SK-N-SH (cell line): Measurements from ENCODE around the gene RBM20. TPM values are rescaled to one million over a fixed set of nuclear protein-coding genes. Genes with fewer than 3 reads are reported as not detected.

Source experiments
- CTCF ChIA-PET: fragments of 300-600, 350-600 bp; formaldehyde crosslinking; extraction: SDS; loops from one replicate; lab custom pipeline; 2021; lab: Yijun Ruan, JAX
- POLR2A ChIA-PET: fragments of 350-600 bp; sonication (Branson Sonifier 250); formaldehyde crosslinking; extraction: SDS; loops from one replicate; lab custom pipeline; 2020; ENCODE audit warnings: antibody characterized with exemption, inconsistent platforms; lab: Yijun Ruan, JAX
- DNase-seq: peaks from one replicate; pipeline ENCODE4 v3.0.0; 2012
- H2AFZ ChIP-seq: fragments of 200-600 bp; sonication (generic); 2 replicates; pipeline ENCODE4 v1.8.1; 2016; ENCODE audit warnings: antibody characterized with exemption, mild to moderate bottlenecking, low read depth
- H3F3A ChIP-seq: fragments of 200-600 bp; sonication (generic); replicated peaks from 2 replicates; pipeline ENCODE3; 2016; ENCODE audit warnings: antibody characterized with exemption, mild to moderate bottlenecking; ENCODE audit not compliant: insufficient read depth
- H3K27ac ChIP-seq, 2 experiments: fragments of 200-500 bp in 1 of 2; fragments of 200-600 bp in 1 of 2; sonication (Bioruptor generic) in 1 of 2; sonication (generic), shearing (Covaris generic) in 1 of 2; 2 replicates each; pipeline versions ENCODE4 v1.5.1 to v1.6.1; 2014 to 2016; ENCODE audit warnings: low read depth in 2 of 2, inconsistent platforms in 1 of 2, low read length in 1 of 2, mild to moderate bottlenecking in 1 of 2, mixed read lengths in 1 of 2
- H3K27me3 ChIP-seq: fragments of 200-600 bp; sonication (generic), shearing (Covaris generic); 2 replicates; pipeline ENCODE4 v1.6.1; 2016; ENCODE audit warnings: mixed run types; ENCODE audit not compliant: insufficient read depth
- H3K36me3 ChIP-seq, 2 experiments: fragments of 200-500 bp in 1 of 2; fragments of 200-600 bp in 1 of 2; sonication (Bioruptor generic) in 1 of 2; sonication (generic) in 1 of 2; replicated peaks in 1 of 2; 2 replicates each; pipeline versions ENCODE3 to v1.5.1; 2014 to 2016; ENCODE audit warnings: low read length in 1 of 2, mild to moderate bottlenecking in 1 of 2; ENCODE audit not compliant: insufficient read depth in 2 of 2, control insufficient read depth in 1 of 2
- H3K4me1 ChIP-seq, 2 experiments: fragments of 200-500 bp in 1 of 2; fragments of 200-600 bp in 1 of 2; sonication (Bioruptor generic) in 1 of 2; sonication (generic), shearing (Covaris generic) in 1 of 2; 2 replicates each; pipeline versions ENCODE4 v1.5.1 to v1.6.1; 2014 to 2016; ENCODE audit warnings: low read depth in 1 of 2, low read length in 1 of 2, mixed run types in 1 of 2; ENCODE audit not compliant: insufficient read depth in 2 of 2, control insufficient read depth in 1 of 2
- H3K4me2 ChIP-seq: fragments of 200-600 bp; sonication (generic), shearing (Covaris generic); 2 replicates; pipeline ENCODE4 v1.6.1; 2017; ENCODE audit warnings: mixed run types
- H3K4me3 ChIP-seq, 2 experiments: fragments of 200-500 bp in 1 of 2; fragments of 200-600 bp in 1 of 2; sonication (Bioruptor generic) in 1 of 2; sonication (generic), shearing (Covaris generic) in 1 of 2; 2 replicates each; pipeline versions ENCODE4 v1.5.1 to v1.8.1; 2014 to 2016; ENCODE audit warnings: low read depth in 2 of 2, inconsistent platforms in 1 of 2, low read length in 1 of 2, mild to moderate bottlenecking in 1 of 2, mixed read lengths in 1 of 2, moderate library complexity in 1 of 2
- H3K79me2 ChIP-seq: fragments of 200-600 bp; sonication (generic); 2 replicates; pipeline ENCODE4 v1.8.1; 2017; ENCODE audit warnings: mild to moderate bottlenecking; ENCODE audit not compliant: insufficient read depth
- H3K9ac ChIP-seq: fragments of 200-600 bp; sonication (generic); 2 replicates; pipeline ENCODE4 v1.6.1; 2017; ENCODE audit warnings: mixed run types
- H3K9me2 ChIP-seq: fragments of 200-600 bp; sonication (generic); 2 replicates; pipeline ENCODE4 v1.6.1; 2017; ENCODE audit warnings: mixed run types
- H3K9me3 ChIP-seq: fragments of 200-600 bp; sonication (generic); 2 replicates; pipeline ENCODE4 v1.6.1; 2017; ENCODE audit warnings: mixed run types, mild to moderate bottlenecking, moderate library complexity
- H4K20me1 ChIP-seq: fragments of 200-600 bp; sonication (generic); 2 replicates; pipeline ENCODE4 v1.6.1; 2017; ENCODE audit warnings: mild to moderate bottlenecking, mixed run types; ENCODE audit not compliant: insufficient read depth
- CHD2 ChIP-seq: fragments of 150-350 bp; IDR thresholded peaks from 2 replicates; pipeline ENCODE4 v1.6.1; 2018; ENCODE audit warnings: low read length; ENCODE audit not compliant: partially characterized antibody
- CTCF ChIP-seq: fragments of 200-600 bp; sonication (generic); IDR thresholded peaks from 2 replicates; pipeline ENCODE4 v1.6.1; 2017; ENCODE audit warnings: antibody characterized with exemption, mild to moderate bottlenecking, moderate library complexity
- EP300 ChIP-seq, 2 experiments: IDR thresholded peaks; 2 replicates each; pipeline versions ENCODE4 v1.4.0 to v1.6.1; 2012; ENCODE audit warnings: borderline replicate concordance in 1 of 2, low read depth in 1 of 2, low read length in 1 of 2
- EZH2phosphoT487 ChIP-seq: fragments of 200-600 bp; sonication (generic); IDR thresholded peaks from 2 replicates; pipeline ENCODE4 v1.6.1; 2017; ENCODE audit warnings: low read depth, mixed run types, mild to moderate bottlenecking, antibody characterized with exemption, moderate library complexity, borderline replicate concordance
- FOSL2 ChIP-seq: IDR thresholded peaks from 2 replicates; pipeline ENCODE4 v1.4.0; 2012; ENCODE audit warnings: low read depth, mild to moderate bottlenecking, moderate library complexity, borderline replicate concordance
- GABPA ChIP-seq: IDR thresholded peaks from 2 replicates; pipeline ENCODE4 v1.4.0; 2012; ENCODE audit warnings: low read depth, mild to moderate bottlenecking
- GATA2 ChIP-seq: sonication (generic); formaldehyde crosslinking; IDR thresholded peaks from 2 replicates; pipeline ENCODE4 v1.5.0; 2020; ENCODE audit warnings: mild to moderate bottlenecking, missing genetic modification reagents
- IRF3 ChIP-seq: fragments of 150-350 bp; IDR thresholded peaks from 2 replicates; pipeline ENCODE4 v1.6.1; 2016; ENCODE audit warnings: mild to moderate bottlenecking, low read depth, low read length
- JUND ChIP-seq: IDR thresholded peaks from 2 replicates; pipeline ENCODE4 v1.4.0; 2012
- MAX ChIP-seq: IDR thresholded peaks from 2 replicates; pipeline ENCODE4 v1.4.0; 2012; ENCODE audit warnings: low read depth
- MEF2A ChIP-seq: IDR thresholded peaks from 2 replicates; pipeline ENCODE4 v1.4.0; 2012; ENCODE audit warnings: low read depth, borderline replicate concordance
- MXI1 ChIP-seq: IDR thresholded peaks from 2 replicates; pipeline ENCODE4 v1.6.1; 2012; ENCODE audit warnings: mild to moderate bottlenecking, low read depth, low read length, improper control_type of control experiment
- NRF1 ChIP-seq: IDR thresholded peaks from 2 replicates; pipeline ENCODE4 v1.6.1; 2012; ENCODE audit warnings: low read depth, mild to moderate bottlenecking, low read length
- RAD21 ChIP-seq: IDR thresholded peaks from 2 replicates; pipeline ENCODE4 v1.6.1; 2012; ENCODE audit warnings: mild to moderate bottlenecking, low read length
- RFX5 ChIP-seq: IDR thresholded peaks from 2 replicates; pipeline ENCODE4 v1.6.1; 2012; ENCODE audit warnings: mild to moderate bottlenecking, improper control_type of control experiment, low read length
- SMC3 ChIP-seq: IDR thresholded peaks from 2 replicates; pipeline ENCODE4 v1.6.1; 2012; ENCODE audit warnings: low read depth, low read length, improper control_type of control experiment
- TAF1 ChIP-seq: IDR thresholded peaks from 2 replicates; pipeline ENCODE4 v1.6.1; 2012; ENCODE audit warnings: low read depth, mild to moderate bottlenecking, low read length, moderate library complexity, borderline replicate concordance
- TCF12 ChIP-seq: IDR thresholded peaks from 2 replicates; pipeline ENCODE4 v1.4.0; 2012
- TEAD4 ChIP-seq: IDR thresholded peaks from 2 replicates; pipeline ENCODE4 v1.4.0; 2012; ENCODE audit warnings: mild to moderate bottlenecking, borderline replicate concordance; ENCODE audit not compliant: insufficient read depth
- USF1 ChIP-seq: IDR thresholded peaks from 2 replicates; pipeline ENCODE4 v1.4.0; 2012; ENCODE audit warnings: low read depth, borderline replicate concordance
- USF2 ChIP-seq: fragments of 150-350 bp; IDR thresholded peaks from 2 replicates; pipeline ENCODE4 v1.6.1; 2017; ENCODE audit warnings: antibody characterized with exemption, low read length, low read depth, borderline replicate concordance
- YY1 ChIP-seq: IDR thresholded peaks from 2 replicates; pipeline ENCODE4 v1.4.0; 2012; ENCODE audit warnings: low read depth, mild to moderate bottlenecking
- WGBS: methylation state at CpG from one replicate; pipeline ENCODE4 v1.1.6; 2017; ENCODE audit warnings: low lambda C conversion rate; 5-methylcytosine and 5-hydroxymethylcytosine counted together
- polyA plus RNA-seq, 3 experiments: library from polyadenylated mRNA; depleted of rRNA; stranded (reverse); fragments of >200 nt; gene quantifications; 2 replicates each; pipeline ENCODE4 v1.2.3, GENCODE V29; 2012

Gene RBM20
- polyA plus RNA-seq, 1 of the 3 experiments (the other 2 are of a cell fraction) = 0.64 TPM

- peaks cover 13% of the 10 kb centered on the region; the same call in 1 of the 2 replicates for H4K20me1 ChIP-seq
- POLR2A ChIA-PET = interaction anchor here (1.0 to 1.4 kb wide), 6 partner anchors 12 to 84 kb away, joined by 3 to 12 read pairs (median 4); partner anchors contain the start of genes BBIP1 and SHOC2
- DNase-seq = peak; percentile 86
- peak overlapping the region; percentile 88 to 97 for H3K27ac ChIP-seq
- H3K9ac ChIP-seq = peak overlapping the region; percentile 88
- H3K27me3 ChIP-seq = no peaks in the 10 kb centered on the region
- peak overlapping the region; percentile 61 for H2AFZ ChIP-seq
- TF ChIP-seq IRF3 = no peak
- TF ChIP-seq YY1 = no peak; the same call in 1 of the 2 replicates
- TF ChIP-seq MXI1 = peak; percentile 94
- TF ChIP-seq EP300 (IDR thresholded peaks at IDR 0.05; ENCODE audit: borderline replicate concordance in 1 of 2, low read depth in 1 of 2, low read length in 1 of 2) = 0 out of 4 replicates have a peak, but pooled peaks of 1 of the 2 experiments have one; percentile 3
- TF ChIP-seq RAD21 = peak; percentile 37; the same call in 1 of the 2 replicates
- no peak for TF ChIP-seq JUND
- TF ChIP-seq USF2 = no peak
- TF ChIP-seq USF1 = no peak
- peak; percentile 22 for TF ChIP-seq CHD2
- peak; percentile 53 for TF ChIP-seq GATA2 (CRISPR knock-in tag)
- TF ChIP-seq MAX = peak; percentile 77
- TF ChIP-seq EZH2phosphoT487 = no peak
- TF ChIP-seq MEF2A = no peak
- no peak for TF ChIP-seq NRF1
- no peak; the same call in 1 of the 2 replicates for TF ChIP-seq TAF1
- no peak for TF ChIP-seq TCF12
- TF ChIP-seq RFX5 = peak; percentile 23; the same call in 1 of the 2 replicates
- peak; percentile 36; the same call in 1 of the 2 replicates for TF ChIP-seq CTCF
- TF ChIP-seq TEAD4 = peak; percentile 10; the same call in 1 of the 2 replicates
- peak; percentile 57 for TF ChIP-seq GABPA
- no peak for TF ChIP-seq SMC3
- no peak for TF ChIP-seq FOSL2
- TF ChIP-seq, all 33 proteins: peak for 10
- 1% methylated on average over 26 of the region's 70 CpGs for WGBS
- Histone ChIP-seq H3K4me1 (peaks cover 0 to 27% of the 10 kb centered on the region in 2 experiments; a peak in 2 of 4 replicates), H3K79me2 (peaks cover 36% of the 10 kb centered on the region), H3K9me2 (no peaks in the 10 kb centered on the region), H3K36me3 (peaks cover 13 to 14% of the 10 kb centered on the region in 2 experiments), H3K9me3 (no peaks in the 10 kb centered on the region), H3F3A (peaks cover 3% of the 10 kb centered on the region), H3K4me2 (peak overlapping the region; percentile 86), H3K4me3 (peak overlapping the region; percentile 74 to 91)
- CTCF ChIA-PET = interaction anchor here (0.5 to 1.4 kb wide), 13 partner anchors 14 to 262 kb away, joined by 3 to 5 read pairs (median 3); no protein-coding TSS in a partner anchor
Measured at GRCh38 chr10:110872145-110872983, 228.2 kb downstream of the RBM20 start.
